GM18909 (cell line): Measurements from ENCODE around the gene SLC26A11.
A peak's percentile ranks its signal among the peaks of the same experiment; 100 is the strongest.
"Not testable (repeated sequence)": the region's sequence is repeated elsewhere in the genome, so short reads cannot be mapped to it uniquely, and the experiment has no call there.

Experiments used
- ATAC-seq: cut with Tn5 transposase; IDR thresholded peaks from one replicate; pipeline ENCODE4 v1.9.1; 2021; ENCODE audit warnings: mild to moderate bottlenecking; ENCODE audit not compliant: unreplicated experiment, poor library complexity

The SLC26A11 gene

GRCh38 chr17:80257716-80258213 is 37.5 kb downstream of the SLC26A11 start:
- no peak for ATAC-seq

- ATAC-seq, result not testable (repeated sequence)
These were observed 38.1 kb downstream of the SLC26A11 start for GRCh38 chr17:80258296-80258695.

GRCh38 chr17:80259457-80260068 is 39.3 kb downstream of the SLC26A11 start:
- no peak for ATAC-seq

GRCh38 chr17:80260069-80260535 is 39.9 kb downstream of the SLC26A11 start:
- ATAC-seq, result peak; percentile 39

- ATAC-seq, result peak; percentile 32
These were observed 40.5 kb downstream of the SLC26A11 start, which contains the start of gene RNF213 for GRCh38 chr17:80260791-80261158. Gene RNF213, plus strand, starts transcription at chr17:80260852. Its CDS starts 2,830 bp downstream, at chr17:80263682.

- ATAC-seq, result no peak
These were observed 41.1 kb downstream of the SLC26A11 start for GRCh38 chr17:80261159-80261894.

- no peak for ATAC-seq
These were observed 41.7 kb downstream of the SLC26A11 start for GRCh38 chr17:80261895-80262279.

- no peak for ATAC-seq
These were observed 42.1 kb downstream of the SLC26A11 start for GRCh38 chr17:80262291-80262690.

- ATAC-seq, result peak; percentile 1
These were observed 42.6 kb downstream of the SLC26A11 start for GRCh38 chr17:80262775-80263244.

- peak; percentile 40 for ATAC-seq
These were observed 43.3 kb downstream of the SLC26A11 start for GRCh38 chr17:80263253-80264204.

GRCh38 chr17:80264205-80265075 is 44.2 kb downstream of the SLC26A11 start:
- ATAC-seq, result no peak

- no peak for ATAC-seq
These were observed 45.2 kb downstream of the SLC26A11 start for GRCh38 chr17:80265205-80266068.

- ATAC-seq, result no peak
These were observed 47.2 kb downstream of the SLC26A11 start for GRCh38 chr17:80267391-80267790.

- no peak for ATAC-seq
These were observed 48.2 kb downstream of the SLC26A11 start for GRCh38 chr17:80268427-80268826.

- ATAC-seq, result no peak
These were observed 49.2 kb downstream of the SLC26A11 start for GRCh38 chr17:80269405-80269807.

- no peak for ATAC-seq
These were observed 49.9 kb downstream of the SLC26A11 start for GRCh38 chr17:80270104-80270503.

- no peak for ATAC-seq
These were observed 50.6 kb downstream of the SLC26A11 start for GRCh38 chr17:80270836-80271235.

GRCh38 chr17:80272366-80272765 is 52.1 kb downstream of the SLC26A11 start:
- no peak for ATAC-seq
